Testis (tissue), 3 donors: Measurements from ENCODE around the gene ESRP2. TPM values are rescaled to one million over a fixed set of nuclear protein-coding genes. Genes with fewer than 3 reads are reported as not detected.

ENCODE experiments used
- DNase-seq: peaks from one replicate; pipeline ENCODE4 v3.0.0-alpha.2; 2019
- H3K27ac ChIP-seq, 2 donors: fragments of 200-600 bp; sonication (generic); one replicate each; pipeline ENCODE4 v1.5.1; 2019
- H3K27me3 ChIP-seq: fragments of 200-600 bp; sonication (generic); one replicate; pipeline ENCODE4 v1.5.1; 2019
- H3K36me3 ChIP-seq: fragments of 200-600 bp; sonication (generic); one replicate; pipeline ENCODE4 v1.5.1; 2017; ENCODE audit warnings: low read depth; ENCODE audit errors: missing control alignments
- H3K4me1 ChIP-seq: fragments of 200-600 bp; sonication (generic); one replicate; pipeline ENCODE4 v1.5.1; 2019
- H3K4me3 ChIP-seq, 2 donors: fragments of 200-600 bp; sonication (generic); one replicate each; pipeline ENCODE4 v1.5.1; 2017 to 2019
- H3K9me3 ChIP-seq: fragments of 200-600 bp; sonication (generic); one replicate; pipeline ENCODE4 v1.5.1; 2017
- CTCF ChIP-seq, 3 experiments: fragments of 450-650 bp in 2 of 3; fragments of 200-600 bp in 1 of 3; sonication (generic) in 1 of 3; IDR thresholded peaks; one replicate each; pipeline ENCODE4 v1.5.1; 2016 to 2019; ENCODE audit warnings: antibody characterized with exemption in 3 of 3, mild to moderate bottlenecking in 2 of 3, moderate library complexity in 1 of 3
- POLR2A ChIP-seq: fragments of 450-650 bp; IDR thresholded peaks from one replicate; pipeline ENCODE4 v1.6.1; 2017; ENCODE audit warnings: antibody characterized with exemption, mild to moderate bottlenecking, moderate library complexity
- WGBS, 2 donors: methylation state at CpG; one replicate each; pipeline ENCODE4 v1.1.5; 2018; 5-methylcytosine and 5-hydroxymethylcytosine counted together
- intact Hi-C: fragments of 100-400 bp; cut with DNase I; formaldehyde crosslinking; loops from one replicate; pipeline ENCODE4 v1.15.1; 2023; ENCODE audit warnings: low total_unique reads
- polyA plus RNA-seq: library from polyadenylated mRNA; stranded (reverse); fragments of 350-450 nt; fragmentation: Illumina TruSeq; extraction: RNeasy Lipid Tissue Mini Kit (QIAGEN cat#74804); gene quantifications from one replicate; pipeline ENCODE4 v1.2.3, GENCODE V29; 2014; ENCODE audit warnings: low read depth, low replicate concordance; ENCODE audit not compliant: insufficient read depth
- total RNA-seq, 2 donors: library from RNA; depleted of rRNA; stranded (reverse); fragments of >200 nt; gene quantifications; one replicate each; pipeline ENCODE4 v1.2.3, GENCODE V29; 2016

Gene ESRP2
- total and polyA plus RNA-seq, 3 donors from 2014 or later = 12.8 to 30.6 (median 14.6) TPM

GRCh38 chr16:68242085-68242484 is 6.2 kb upstream of the ESRP2 start:
- H3K36me3 ChIP-seq = no peaks in the 10 kb centered on the region
- no peak overlapping the region for H3K4me3 ChIP-seq
- intact Hi-C loops = no loop called here
- no peaks in the 10 kb centered on the region for H3K9me3 ChIP-seq
- DNase-seq = no peak
- 85 to 91% methylated on average over 7 of the region's 7 CpGs for WGBS, 2 donors
- TF ChIP-seq POLR2A = no peak
- H3K4me1 ChIP-seq = peaks cover 23% of the 10 kb centered on the region
- H3K27ac ChIP-seq = no peak overlapping the region
- no peaks in the 10 kb centered on the region for H3K27me3 ChIP-seq

- no peak for TF ChIP-seq CTCF (IDR thresholded peaks at IDR 0.05)
- TF ChIP-seq POLR2A = no peak
- Histone ChIP-seq H3K27ac (peak overlapping the region; percentile 33 to 84), H3K4me1 (peaks cover 13% of the 10 kb centered on the region), H3K36me3 (no peaks in the 10 kb centered on the region), H3K4me3 (peak overlapping the region; percentile 58 to 66), H3K9me3 (no peaks in the 10 kb centered on the region), H3K27me3 (no peaks in the 10 kb centered on the region)
- 12 to 16% methylated on average over 20 of the region's 20 CpGs for WGBS, 2 donors
- intact Hi-C loops = loop anchor here (10.0 kb wide), 1 partner anchor 153 kb away; the partner anchor contains the start of gene NFATC3
- no peak for DNase-seq
These were observed 2.1 kb upstream of the ESRP2 start for GRCh38 chr16:68238029-68238345.

- Histone ChIP-seq H3K27ac (peak overlapping the region; percentile 33 to 85), H3K9me3 (no peaks in the 10 kb centered on the region), H3K36me3 (no peaks in the 10 kb centered on the region), H3K27me3 (no peaks in the 10 kb centered on the region), H3K4me3 (peak overlapping the region; percentile 58 to 66), H3K4me1 (peaks cover 13% of the 10 kb centered on the region)
- 0 to 1% methylated on average over 24 to 71 of the region's 72 CpGs for WGBS, 2 donors
- intact Hi-C loops = loop anchor here (10.0 kb wide), 1 partner anchor 153 kb away; the partner anchor contains the start of gene NFATC3
- DNase-seq = peak; percentile 98
- TF ChIP-seq CTCF (IDR thresholded peaks at IDR 0.05) = peak in 1 of 3 experiments; percentile 17
- no peak for TF ChIP-seq POLR2A
These were observed 1.5 kb upstream of the ESRP2 start for GRCh38 chr16:68237243-68238028.

GRCh38 chr16:68236826-68237242 is 907 bp upstream of the ESRP2 start:
- Histone ChIP-seq H3K4me3 (peak overlapping the region; percentile 58 to 66), H3K4me1 (peaks cover 13% of the 10 kb centered on the region), H3K36me3 (no peaks in the 10 kb centered on the region), H3K27me3 (no peaks in the 10 kb centered on the region), H3K27ac (peak overlapping the region in 1 of 2 donors; percentile 85), H3K9me3 (no peaks in the 10 kb centered on the region)
- no peak for TF ChIP-seq POLR2A
- TF ChIP-seq CTCF (IDR thresholded peaks at IDR 0.05) = no peak
- 14 to 15% methylated on average over 4 to 17 of the region's 21 CpGs for WGBS, 2 donors
- DNase-seq = no peak
- intact Hi-C loops = loop anchor here (10.0 kb wide), 1 partner anchor 152 kb away; the partner anchor contains the start of gene NFATC3

- H3K4me3 ChIP-seq = peak overlapping the region; percentile 34 to 58
- peak overlapping the region in 1 of 2 donors; percentile 85 for H3K27ac ChIP-seq
- 27 to 30% methylated on average over 12 to 35 of the region's 45 CpGs for WGBS, 2 donors
- peaks cover 13% of the 10 kb centered on the region for H3K4me1 ChIP-seq
- intact Hi-C loops = loop anchor here (10.0 kb wide), 1 partner anchor 151 kb away; the partner anchor contains the start of gene NFATC3
- H3K36me3 ChIP-seq = no peaks in the 10 kb centered on the region
- DNase-seq = no peak
- TF ChIP-seq CTCF (IDR thresholded peaks at IDR 0.05) = no peak
- TF ChIP-seq POLR2A = no peak
- H3K27me3 ChIP-seq = no peaks in the 10 kb centered on the region
- no peaks in the 10 kb centered on the region for H3K9me3 ChIP-seq
These were observed 354 bp upstream of the ESRP2 start for GRCh38 chr16:68236137-68236825.
